Liver (tissue), 3 donors: Measurements from ENCODE around the gene SMAD9.

ENCODE experiments used
- RAD21 ChIP-seq, 2 donors: IDR thresholded peaks; 2 replicates each; pipeline ENCODE4 v1.6.1; 2016; ENCODE audit warnings: antibody characterized with exemption in 2 of 2, mild to moderate bottlenecking in 2 of 2
- SP1 ChIP-seq: IDR thresholded peaks from 2 replicates; pipeline ENCODE4 v1.6.1; 2018; ENCODE audit warnings: antibody characterized with exemption, mild to moderate bottlenecking
- TAF1 ChIP-seq: conservative IDR thresholded peaks from 2 replicates; pipeline ENCODE4 v1.6.1; 2016; ENCODE audit warnings: antibody characterized with exemption, mild to moderate bottlenecking
- TF ChIP-seq, protein P1 (sequence below): fragments of 150-350 bp; IDR thresholded peaks from 2 replicates; pipeline ENCODE4 v1.5.1; 2017; ENCODE audit warnings: improper control_type of control experiment, low read depth, low read length; ENCODE audit not compliant: missing input control
- TF ChIP-seq, protein P2 (sequence below): IDR thresholded peaks from 2 replicates; pipeline ENCODE4 v1.6.1; 2016; ENCODE audit warnings: antibody characterized with exemption, mild to moderate bottlenecking
- donor health status: healthy.
- donor health status: healthy.

DNA sequence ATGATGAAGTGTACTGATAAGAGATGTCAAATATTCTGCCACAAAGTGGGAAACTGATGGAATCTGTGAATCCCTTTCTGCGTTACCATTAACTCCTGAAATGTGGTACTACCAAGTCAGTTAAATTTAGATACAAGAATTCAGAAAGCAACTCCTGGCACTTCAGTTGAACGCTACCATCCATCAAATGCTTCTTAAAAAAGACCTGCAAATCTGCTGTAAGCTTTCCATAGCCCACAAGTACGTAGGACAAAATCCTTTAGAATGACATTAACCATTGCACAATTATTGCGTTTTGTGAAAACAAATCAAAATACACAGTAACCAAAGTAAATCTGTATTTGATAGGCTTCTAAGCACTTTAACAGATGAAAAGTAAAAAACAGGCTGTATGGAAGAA is 5.4 kb downstream of the SMAD9 start:
- TF ChIP-seq, protein P1, sequence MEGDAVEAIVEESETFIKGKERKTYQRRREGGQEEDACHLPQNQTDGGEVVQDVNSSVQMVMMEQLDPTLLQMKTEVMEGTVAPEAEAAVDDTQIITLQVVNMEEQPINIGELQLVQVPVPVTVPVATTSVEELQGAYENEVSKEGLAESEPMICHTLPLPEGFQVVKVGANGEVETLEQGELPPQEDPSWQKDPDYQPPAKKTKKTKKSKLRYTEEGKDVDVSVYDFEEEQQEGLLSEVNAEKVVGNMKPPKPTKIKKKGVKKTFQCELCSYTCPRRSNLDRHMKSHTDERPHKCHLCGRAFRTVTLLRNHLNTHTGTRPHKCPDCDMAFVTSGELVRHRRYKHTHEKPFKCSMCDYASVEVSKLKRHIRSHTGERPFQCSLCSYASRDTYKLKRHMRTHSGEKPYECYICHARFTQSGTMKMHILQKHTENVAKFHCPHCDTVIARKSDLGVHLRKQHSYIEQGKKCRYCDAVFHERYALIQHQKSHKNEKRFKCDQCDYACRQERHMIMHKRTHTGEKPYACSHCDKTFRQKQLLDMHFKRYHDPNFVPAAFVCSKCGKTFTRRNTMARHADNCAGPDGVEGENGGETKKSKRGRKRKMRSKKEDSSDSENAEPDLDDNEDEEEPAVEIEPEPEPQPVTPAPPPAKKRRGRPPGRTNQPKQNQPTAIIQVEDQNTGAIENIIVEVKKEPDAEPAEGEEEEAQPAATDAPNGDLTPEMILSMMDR, result no peak
- TF ChIP-seq, protein P2, sequence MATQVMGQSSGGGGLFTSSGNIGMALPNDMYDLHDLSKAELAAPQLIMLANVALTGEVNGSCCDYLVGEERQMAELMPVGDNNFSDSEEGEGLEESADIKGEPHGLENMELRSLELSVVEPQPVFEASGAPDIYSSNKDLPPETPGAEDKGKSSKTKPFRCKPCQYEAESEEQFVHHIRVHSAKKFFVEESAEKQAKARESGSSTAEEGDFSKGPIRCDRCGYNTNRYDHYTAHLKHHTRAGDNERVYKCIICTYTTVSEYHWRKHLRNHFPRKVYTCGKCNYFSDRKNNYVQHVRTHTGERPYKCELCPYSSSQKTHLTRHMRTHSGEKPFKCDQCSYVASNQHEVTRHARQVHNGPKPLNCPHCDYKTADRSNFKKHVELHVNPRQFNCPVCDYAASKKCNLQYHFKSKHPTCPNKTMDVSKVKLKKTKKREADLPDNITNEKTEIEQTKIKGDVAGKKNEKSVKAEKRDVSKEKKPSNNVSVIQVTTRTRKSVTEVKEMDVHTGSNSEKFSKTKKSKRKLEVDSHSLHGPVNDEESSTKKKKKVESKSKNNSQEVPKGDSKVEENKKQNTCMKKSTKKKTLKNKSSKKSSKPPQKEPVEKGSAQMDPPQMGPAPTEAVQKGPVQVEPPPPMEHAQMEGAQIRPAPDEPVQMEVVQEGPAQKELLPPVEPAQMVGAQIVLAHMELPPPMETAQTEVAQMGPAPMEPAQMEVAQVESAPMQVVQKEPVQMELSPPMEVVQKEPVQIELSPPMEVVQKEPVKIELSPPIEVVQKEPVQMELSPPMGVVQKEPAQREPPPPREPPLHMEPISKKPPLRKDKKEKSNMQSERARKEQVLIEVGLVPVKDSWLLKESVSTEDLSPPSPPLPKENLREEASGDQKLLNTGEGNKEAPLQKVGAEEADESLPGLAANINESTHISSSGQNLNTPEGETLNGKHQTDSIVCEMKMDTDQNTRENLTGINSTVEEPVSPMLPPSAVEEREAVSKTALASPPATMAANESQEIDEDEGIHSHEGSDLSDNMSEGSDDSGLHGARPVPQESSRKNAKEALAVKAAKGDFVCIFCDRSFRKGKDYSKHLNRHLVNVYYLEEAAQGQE, result no peak
- no peak for TF ChIP-seq SP1
- no peak for TF ChIP-seq RAD21 (IDR thresholded peaks at IDR 0.05)
- no peak for TF ChIP-seq TAF1
